HFFc6 (cell line): ENCODE results near the gene NFIA. TPM values are rescaled to one million over a fixed set of nuclear protein-coding genes. Genes with fewer than 3 reads are reported as not detected.
A peak's percentile ranks its signal among the peaks of the same experiment; 100 is the strongest.

Experiments used
- DNase-seq: peaks from one replicate; pipeline ENCODE4 v3.0.0-alpha.2; 2018
- H3K27ac Mint-ChIP-seq: 2 replicates; pipeline ENCODE4 v1.8.0; 2020; ENCODE audit warnings: mild to moderate bottlenecking, mixed read lengths
- H3K27me3 Mint-ChIP-seq: 2 replicates; pipeline ENCODE4 v1.8.0; 2021; ENCODE audit warnings: mild to moderate bottlenecking, moderate library complexity, mixed read lengths; ENCODE audit not compliant: insufficient read depth
- H3K36me3 Mint-ChIP-seq: 2 replicates; pipeline ENCODE4 v1.8.0; 2021; ENCODE audit warnings: low read depth, mixed read lengths
- H3K4me1 Mint-ChIP-seq: 2 replicates; pipeline ENCODE4 v1.8.0; 2020; ENCODE audit warnings: low read depth, mixed read lengths
- H3K4me3 Mint-ChIP-seq: 2 replicates; pipeline ENCODE4 v1.8.0; 2020; ENCODE audit warnings: mild to moderate bottlenecking, moderate library complexity, mixed read lengths
- H3K9me3 Mint-ChIP-seq: 2 replicates; pipeline ENCODE4 v1.8.0; 2020; ENCODE audit warnings: mild to moderate bottlenecking, mixed read lengths
- CTCF ChIP-seq: fragments of 200-600 bp; sonication (generic); IDR thresholded peaks from 2 replicates; pipeline ENCODE4 v1.5.0; 2021; ENCODE audit warnings: antibody characterized with exemption, mild to moderate bottlenecking
- total RNA-seq, 6 experiments: library from RNA; stranded (reverse); fragmentation: NEBNext Ultra II Directional; extraction: Animal tissue kit (Norgen Biotek cat#: 25700); gene quantifications; 2 replicates in 1 of 6; 3 replicates in 5 of 6; pipeline ENCODE4 v1.2.3, GENCODE V29; 2021

Gene NFIA
- total RNA-seq, 6 experiments from 2014 or later: 8.5 to 11.3 (median 10.4) TPM

- H3K27ac Mint-ChIP-seq: no peak overlapping the region
- H3K36me3 Mint-ChIP-seq: no peaks in the 10 kb centered on the region
- TF ChIP-seq CTCF: no peak
- peaks cover 2% of the 10 kb centered on the region for H3K27me3 Mint-ChIP-seq
- H3K4me1 Mint-ChIP-seq: peaks cover 34% of the 10 kb centered on the region
- H3K4me3 Mint-ChIP-seq: no peak overlapping the region
- DNase-seq: no peak
- no peaks in the 10 kb centered on the region for H3K9me3 Mint-ChIP-seq
Observed at GRCh38 chr1:61119085-61119484, 36.7 kb downstream of the NFIA start.

DNA sequence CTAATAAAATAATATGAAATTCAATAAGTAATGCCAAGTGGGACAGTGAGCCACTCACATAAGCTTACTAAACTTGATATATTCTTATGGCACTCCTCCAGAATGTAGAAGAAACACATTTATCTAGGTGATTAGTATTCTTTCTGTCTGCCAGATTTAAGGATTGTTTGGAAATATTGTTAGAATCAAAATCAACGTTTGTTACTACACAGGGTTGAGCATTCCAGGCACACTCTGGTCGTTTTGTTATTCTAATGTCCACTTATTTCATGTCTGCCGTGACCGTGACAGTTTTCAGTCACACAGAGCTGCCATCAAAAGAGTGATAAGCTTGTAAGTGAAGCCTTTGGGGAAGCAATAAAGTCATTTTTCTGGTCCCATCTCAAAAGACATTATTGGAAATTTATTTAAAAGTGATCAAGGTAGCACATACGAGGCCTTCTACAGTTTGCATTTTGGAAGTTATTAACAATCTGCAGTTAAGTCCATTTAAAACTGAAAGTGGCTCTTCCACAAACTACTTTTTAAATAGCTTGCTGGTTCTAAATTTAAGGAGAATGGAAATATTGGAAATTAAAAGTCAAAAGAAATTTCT lies 38.0 kb downstream of the NFIA start:
- Mint-ChIP-seq H3K27ac (peak overlapping the region; percentile 44; the same call in 1 of the 2 replicates), H3K27me3 (peaks cover 2% of the 10 kb centered on the region), H3K4me3 (peak overlapping the region; percentile 77), H3K36me3 (no peaks in the 10 kb centered on the region), H3K9me3 (no peaks in the 10 kb centered on the region), H3K4me1 (peaks cover 34% of the 10 kb centered on the region)
- no peak for DNase-seq
- TF ChIP-seq CTCF: no peak

GRCh38 chr1:61120998-61121397 lies 38.6 kb downstream of the NFIA start:
- Mint-ChIP-seq H3K4me1 (peaks cover 34% of the 10 kb centered on the region), H3K36me3 (no peaks in the 10 kb centered on the region)

GRCh38 chr1:61121631-61122030 lies 39.3 kb downstream of the NFIA start:
- H3K9me3 Mint-ChIP-seq: no peaks in the 10 kb centered on the region
- H3K4me1 Mint-ChIP-seq: peaks cover 27% of the 10 kb centered on the region
- H3K4me3 Mint-ChIP-seq: no peak overlapping the region
- TF ChIP-seq CTCF: no peak; the same call in 1 of the 2 replicates
- H3K27me3 Mint-ChIP-seq: no peaks in the 10 kb centered on the region; the same call in none of the 2 replicates
- no peaks in the 10 kb centered on the region for H3K36me3 Mint-ChIP-seq
- DNase-seq: no peak
- no peak overlapping the region for H3K27ac Mint-ChIP-seq

More at GRCh38 chr1:61120998-61121397, 38.6 kb downstream of the NFIA start:
- no peak for TF ChIP-seq CTCF
- no peaks in the 10 kb centered on the region; the same call in 1 of the 2 replicates for H3K27me3 Mint-ChIP-seq
- H3K27ac Mint-ChIP-seq: peak overlapping the region; percentile 44; the same call in 1 of the 2 replicates
- DNase-seq: no peak
- H3K9me3 Mint-ChIP-seq: no peaks in the 10 kb centered on the region
- peak overlapping the region; percentile 77 for H3K4me3 Mint-ChIP-seq

DNA sequence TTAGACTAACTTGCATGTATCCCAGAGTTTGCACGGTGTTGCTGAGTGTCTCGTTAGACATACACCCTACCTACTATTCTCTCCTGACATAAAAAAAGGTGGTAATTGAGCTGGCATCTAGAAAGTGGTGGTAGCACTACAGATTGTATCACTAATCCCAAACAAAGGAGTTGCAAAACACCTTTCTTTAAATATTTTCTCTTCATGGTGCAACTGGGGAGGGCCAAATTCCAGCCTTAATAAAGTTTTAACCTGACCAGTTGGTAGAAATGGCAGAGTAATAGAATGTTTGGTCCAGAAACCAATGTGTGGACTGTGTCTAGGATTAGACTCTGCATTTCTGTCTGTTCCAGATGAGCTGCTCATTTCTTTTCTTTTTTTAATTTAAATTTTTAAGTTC lies 40.0 kb downstream of the NFIA start:
- TF ChIP-seq CTCF: no peak
- H3K27ac Mint-ChIP-seq: no peak overlapping the region
- H3K4me3 Mint-ChIP-seq: no peak overlapping the region
- peaks cover 20% of the 10 kb centered on the region for H3K4me1 Mint-ChIP-seq
- no peak for DNase-seq
- H3K36me3 Mint-ChIP-seq: no peaks in the 10 kb centered on the region
- peaks cover 4% of the 10 kb centered on the region for H3K27me3 Mint-ChIP-seq
- H3K9me3 Mint-ChIP-seq: no peaks in the 10 kb centered on the region
